Mucosa of descending colon (tissue), 3 donors: Measurements from ENCODE around the gene PHLDB2. TPM values are rescaled to one million over a fixed set of nuclear protein-coding genes. Genes with fewer than 3 reads are reported as not detected.

Experiments used
- ATAC-seq: fragments of 200-7000 bp; cut with Tn5 transposase; one replicate; pipeline ENCODE4 v1.9.1; 2020; ENCODE audit warnings: mild to moderate bottlenecking, moderate library complexity
- DNase-seq, 3 donors: peaks; one replicate each; pipeline ENCODE4 v3.0.0-alpha.2; 2020
- H3K36me3 ChIP-seq: fragments of 200-600 bp; one replicate; pipeline ENCODE4 v1.8.0; 2021; ENCODE audit warnings: low read depth, mild to moderate bottlenecking
- H3K4me1 ChIP-seq: fragments of 200-600 bp; one replicate; pipeline ENCODE4 v1.8.0; 2021; ENCODE audit warnings: low read depth, mild to moderate bottlenecking
- H3K4me3 ChIP-seq: fragments of 200-600 bp; one replicate; pipeline ENCODE4 v1.8.0; 2021; ENCODE audit warnings: mild to moderate bottlenecking
- H3K9me3 ChIP-seq: fragments of 200-600 bp; one replicate; pipeline ENCODE4 v1.8.0; 2021; ENCODE audit warnings: mild to moderate bottlenecking
- CTCF ChIP-seq: fragments of 200-600 bp; IDR thresholded peaks from one replicate; pipeline ENCODE4 v1.8.0; 2022; ENCODE audit warnings: antibody characterized with exemption, mild to moderate bottlenecking
- intact Hi-C, 2 donors: fragments of 100-400 bp; cut with DNase I in 1 of 2; cut with micrococcal nuclease in 1 of 2; formaldehyde crosslinking; loops; one replicate each; pipeline versions ENCODE4 v1.11.0 to v1.11.1; 2022; cut with DNase I, micrococcal nuclease
- total RNA-seq, 3 donors: library from RNA; stranded (reverse); fragmentation: NEBNext Ultra II Directional in 2 of 3; extraction: Animal tissue kit (Norgen Biotek cat#: 25700) in 2 of 3; gene quantifications; one replicate each; pipeline versions ENCODE4 v1.2.1 to v1.2.4, GENCODE V29; 2021 to 2023
- donor health status: DM: no; HTN: no; CAD: no; lungs with moderate emphysema.
- donor health status: DM: no; HTN: no; CAD: no.
- donor health status: DM: no; HTN: yes; CAD: no.

The PHLDB2 gene
- total RNA-seq, 3 donors from 2014 or later = 9.4 to 90.2 (median 17.7) TPM

- no peak overlapping the region for H3K4me3 ChIP-seq
- H3K4me1 ChIP-seq = no peaks in the 10 kb centered on the region
- DNase-seq = no peak
- TF ChIP-seq CTCF = no peak
- H3K36me3 ChIP-seq = no peaks in the 10 kb centered on the region
- no peaks in the 10 kb centered on the region for H3K9me3 ChIP-seq
- peak; percentile 24 for ATAC-seq
- intact Hi-C loops = no loop called here
These were observed 125.7 kb downstream of the PHLDB2 start for GRCh38 chr3:111984636-111985298.

- TF ChIP-seq CTCF = no peak
- Histone ChIP-seq H3K36me3 (no peaks in the 10 kb centered on the region), H3K4me1 (no peaks in the 10 kb centered on the region), H3K9me3 (no peaks in the 10 kb centered on the region), H3K4me3 (no peak overlapping the region)
- no peak for DNase-seq
- no peak for ATAC-seq
- intact Hi-C loops = no loop called here
These were observed 127.7 kb downstream of the PHLDB2 start for GRCh38 chr3:111986800-111987199.

- no peak overlapping the region for H3K4me3 ChIP-seq
- ATAC-seq (peak; percentile 81), DNase-seq (no peak)
- H3K9me3 ChIP-seq = no peaks in the 10 kb centered on the region
- H3K36me3 ChIP-seq = no peaks in the 10 kb centered on the region
- intact Hi-C loops = no loop called here
- TF ChIP-seq CTCF = peak; percentile 53
- no peaks in the 10 kb centered on the region for H3K4me1 ChIP-seq
These were observed 130.1 kb downstream of the PHLDB2 start for GRCh38 chr3:111989061-111989678.

- H3K4me1 ChIP-seq = no peaks in the 10 kb centered on the region
- TF ChIP-seq CTCF = no peak
- no peak for DNase-seq
- no peak overlapping the region for H3K4me3 ChIP-seq
- no peaks in the 10 kb centered on the region for H3K36me3 ChIP-seq
- intact Hi-C loops = no loop called here
- ATAC-seq = no peak
- no peaks in the 10 kb centered on the region for H3K9me3 ChIP-seq
These were observed 134.0 kb downstream of the PHLDB2 start for GRCh38 chr3:111993038-111993437.

- no peak for TF ChIP-seq CTCF
- intact Hi-C loops = no loop called here
- Histone ChIP-seq H3K4me1 (no peaks in the 10 kb centered on the region), H3K9me3 (no peaks in the 10 kb centered on the region), H3K4me3 (no peak within 1 kb of the TSS), H3K36me3 (no peaks in the 10 kb centered on the region)
- ATAC-seq (peak; percentile 80), DNase-seq (peak in 2 of 3 donors; percentile 29 to 35)
These were observed 139.8 kb downstream of the PHLDB2 start, which contains the start of gene TAGLN3 for GRCh38 chr3:111998636-111999483. Gene TAGLN3, plus strand, starts transcription at chr3:111998922. Its CDS starts 501 bp downstream, at chr3:111999423.
